A549 (cell line): ENCODE results near the gene ENO1. TPM values are rescaled to one million over a fixed set of nuclear protein-coding genes. Genes with fewer than 3 reads are reported as not detected.
A peak's percentile ranks its signal among the peaks of the same experiment; 100 is the strongest.

ENCODE experiments used
- ATAC-seq, 2 experiments: fragments of 200-7000 bp in 1 of 2; fragments of >200 bp in 1 of 2; cut with Nextera tagmentation in 1 of 2; cut with Tn5 transposase in 1 of 2; 3 replicates each; pipeline versions ENCODE4 v1.8.0 to v1.9.1; 2018 to 2020; ENCODE audit warnings: mild to moderate bottlenecking in 1 of 2, moderate library complexity in 1 of 2
- CTCF ChIA-PET: fragments of 300-600 bp; sonication (Branson Sonifier 250); formaldehyde crosslinking; extraction: SDS; loops from one replicate; lab custom pipeline; 2021; ENCODE audit warnings: antibody characterized with exemption, inconsistent platforms; lab: Yijun Ruan, JAX
- POLR2A ChIA-PET: fragments of 350-600 bp; formaldehyde crosslinking; extraction: SDS; loops from one replicate; lab custom pipeline; 2021; ENCODE audit warnings: antibody characterized with exemption, inconsistent platforms; lab: Yijun Ruan, JAX
- DNase-seq, 2 experiments: peaks; one replicate each; pipeline versions ENCODE4 v3.0.0 to v3.0.0-alpha.2; 2011 to 2016; ENCODE audit warnings: low read depth in 1 of 2, low spot score in 1 of 2
- FAIRE-seq: peaks from 2 replicates; lab custom pipeline; 2011; peaks lifted over from hg19 to GRCh38; lab: Jason Lieb, UNC
- H3K27ac ChIP-seq, 2 experiments: fragments of >200 bp; sonication (Bioruptor Twin); formaldehyde crosslinking; 3 replicates each; pipeline ENCODE4 v1.5.1; 2016 to 2017
- H3K4me1 ChIP-seq: fragments of >200 bp; sonication (Bioruptor Twin); formaldehyde crosslinking; 3 replicates; pipeline ENCODE4 v1.6.1; 2016
- H3K4me2 ChIP-seq: fragments of >200 bp; sonication (Bioruptor Twin); formaldehyde crosslinking; 3 replicates; pipeline ENCODE4 v1.6.1; 2016
- H3K4me3 ChIP-seq: fragments of >200 bp; sonication (Bioruptor Twin); formaldehyde crosslinking; 3 replicates; pipeline ENCODE4 v1.5.1; 2016
- H3K9me3 ChIP-seq: fragments of >200 bp; sonication (Bioruptor Twin); formaldehyde crosslinking; 3 replicates; pipeline ENCODE4 v1.6.1; 2016
- BCL3 ChIP-seq: fragments of >200 bp; sonication (Bioruptor Twin); formaldehyde crosslinking; IDR thresholded peaks from 3 replicates; pipeline ENCODE4 v1.6.1; 2016
- BHLHE40 ChIP-seq: IDR thresholded peaks from 2 replicates; pipeline ENCODE4 v1.6.1; 2012; ENCODE audit warnings: low read depth, low read length, inconsistent platforms
- CBX8 ChIP-seq: fragments of 200-600 bp; sonication (generic); IDR thresholded peaks from 2 replicates; pipeline ENCODE4 v1.6.1; 2016
- CEBPB ChIP-seq, 2 experiments: fragments of >200 bp in 1 of 2; sonication (Bioruptor Twin) in 1 of 2; formaldehyde crosslinking in 1 of 2; IDR thresholded peaks; 2 replicates each; pipeline ENCODE4 v1.6.1; 2012 to 2016
- EHF ChIP-seq: fragments of 250-450 bp; sonication (Bioruptor Pico); IDR thresholded peaks from 2 replicates; pipeline ENCODE4 v1.5.0; 2020; ENCODE audit warnings: mild to moderate bottlenecking
- ELK1 ChIP-seq: fragments of 150-350 bp; IDR thresholded peaks from 2 replicates; pipeline ENCODE4 v1.6.1; 2014; ENCODE audit warnings: low read depth, mild to moderate bottlenecking, low read length
- ESRRA ChIP-seq: fragments of 150-350 bp; IDR thresholded peaks from 2 replicates; pipeline ENCODE4 v1.6.1; 2014; ENCODE audit warnings: mild to moderate bottlenecking, low read length, borderline replicate concordance
- FOXS1 ChIP-seq: fragments of 250-450 bp; sonication (Bioruptor Pico); IDR thresholded peaks from 2 replicates; pipeline ENCODE4 v1.5.0; 2020; ENCODE audit warnings: mild to moderate bottlenecking, moderate library complexity
- HOXB5 ChIP-seq: fragments of 250-450 bp; sonication (Bioruptor Pico); IDR thresholded peaks from 2 replicates; pipeline ENCODE4 v1.5.0; 2020; ENCODE audit warnings: mild to moderate bottlenecking, moderate library complexity
- MAFK ChIP-seq: fragments of 450-650 bp; IDR thresholded peaks from 2 replicates; pipeline ENCODE4 v1.6.1; 2014; ENCODE audit not compliant: partially characterized antibody
- MAX ChIP-seq: IDR thresholded peaks from 2 replicates; pipeline ENCODE4 v1.6.1; 2012
- NPAS2 ChIP-seq: fragments of 250-450 bp; sonication (Bioruptor Pico); IDR thresholded peaks from 2 replicates; pipeline ENCODE4 v1.8.0; 2022; ENCODE audit warnings: mild to moderate bottlenecking, moderate library complexity, borderline replicate concordance
- PHF8 ChIP-seq: fragments of 200-600 bp; sonication (generic); IDR thresholded peaks from 2 replicates; pipeline ENCODE4 v1.6.1; 2016; ENCODE audit warnings: low read depth, mild to moderate bottlenecking, antibody characterized with exemption, moderate library complexity, borderline replicate concordance
- RAD21 ChIP-seq, 2 experiments: fragments of >200 bp in 1 of 2; sonication (Bioruptor Twin) in 1 of 2; formaldehyde crosslinking in 1 of 2; IDR thresholded peaks in 1 of 2; conservative IDR thresholded peaks in 1 of 2; 2 replicates in 1 of 2; 3 replicates in 1 of 2; pipeline ENCODE4 v1.6.1; 2012 to 2018; ENCODE audit warnings: inconsistent platforms in 1 of 2
- RCOR1 ChIP-seq: fragments of 150-350 bp; IDR thresholded peaks from 2 replicates; pipeline ENCODE4 v1.6.1; 2014; ENCODE audit warnings: antibody characterized with exemption, low read length, low read depth
- SMC3 ChIP-seq: fragments of >200 bp; sonication (Bioruptor Twin); formaldehyde crosslinking; IDR thresholded peaks from 3 replicates; pipeline ENCODE4 v1.6.1; 2018; ENCODE audit warnings: inconsistent platforms
- TP53 ChIP-seq: fragments of 250-450 bp; sonication (Bioruptor Pico); IDR thresholded peaks from 2 replicates; pipeline ENCODE4 v1.5.0; 2021; ENCODE audit warnings: mild to moderate bottlenecking, moderate library complexity
- ZC3H11A ChIP-seq: fragments of 450-650 bp; IDR thresholded peaks from 2 replicates; pipeline ENCODE4 v1.6.1; 2014; ENCODE audit warnings: antibody characterized with exemption, mild to moderate bottlenecking
- ZNF302 ChIP-seq: fragments of 250-450 bp; sonication (Bioruptor Pico); IDR thresholded peaks from 2 replicates; pipeline ENCODE4 v1.9.0; 2021; ENCODE audit warnings: inconsistent platforms, mild to moderate bottlenecking, moderate library complexity
- WGBS: methylation state at CpG from one replicate; pipeline ENCODE4 v1.1.6; 2017; ENCODE audit errors: missing lambda C conversion rate; 5-methylcytosine and 5-hydroxymethylcytosine counted together
- polyA plus RNA-seq, 4 experiments: library from polyadenylated mRNA; depleted of rRNA in 3 of 4; stranded (reverse); fragments of >200 nt; fragmentation: RNase III in 1 of 4; extraction: RNeasy Plus Mini Kit Qiagen cat#74134 plus additional on column Dnase treatment in 1 of 4; gene quantifications; 2 replicates in 3 of 4; 3 replicates in 1 of 4; pipeline ENCODE4 v1.2.3, GENCODE V29; 2011 to 2017
- TF ChIP-seq, protein P1 (sequence below): IDR thresholded peaks from 2 replicates; pipeline ENCODE4 v1.6.1; 2012; ENCODE audit warnings: low read depth, borderline replicate concordance
- TF ChIP-seq, protein P2 (sequence below): IDR thresholded peaks from 2 replicates; pipeline ENCODE4 v1.6.1; 2012
- TF ChIP-seq, protein P3 (sequence below): fragments of >200 bp; sonication (Bioruptor Twin); formaldehyde crosslinking; IDR thresholded peaks from 3 replicates; pipeline ENCODE4 v1.5.1; 2016
- TF ChIP-seq, protein P4 (sequence below): fragments of 200-600 bp; sonication (generic); IDR thresholded peaks from 2 replicates; pipeline ENCODE4 v1.6.1; 2016; ENCODE audit warnings: antibody characterized with exemption, mild to moderate bottlenecking, moderate library complexity

Gene ENO1
- polyA plus RNA-seq, 2 of the 4 experiments (the other 2 are of a cell fraction): 1,899 to 2,981 TPM

- Histone ChIP-seq H3K9me3 (no peaks in the 10 kb centered on the region), H3K4me2 (peak overlapping the region; percentile 40; the same call in 2 of the 3 replicates), H3K27ac (peak overlapping the region in 1 of 2 experiments; percentile 52; a peak in 2 of 6 replicates), H3K4me1 (peaks cover 4% of the 10 kb centered on the region; the same call in 1 of the 3 replicates), H3K4me3 (no peak overlapping the region)
- 53% methylated on average over 17 of the region's 19 CpGs for WGBS
- CTCF ChIA-PET: interaction anchor here (0.6 to 7.7 kb wide), 58 partner anchors 10 to 891 kb away, joined by 3 to 87 read pairs (median 4); partner anchors contain the start of gene RERE
- FAIRE-seq (no peak), DNase-seq (peak; percentile 66 to 80), ATAC-seq (peak; percentile 83 to 92)
- POLR2A ChIA-PET: interaction anchor here (0.6 to 1.4 kb wide), 4 partner anchors 8 to 36 kb away, joined by 3 to 7 read pairs (median 3); no protein-coding TSS in a partner anchor
- TF ChIP-seq TP53 (CRISPR knock-in tag): no peak
- TF ChIP-seq, protein P1, sequence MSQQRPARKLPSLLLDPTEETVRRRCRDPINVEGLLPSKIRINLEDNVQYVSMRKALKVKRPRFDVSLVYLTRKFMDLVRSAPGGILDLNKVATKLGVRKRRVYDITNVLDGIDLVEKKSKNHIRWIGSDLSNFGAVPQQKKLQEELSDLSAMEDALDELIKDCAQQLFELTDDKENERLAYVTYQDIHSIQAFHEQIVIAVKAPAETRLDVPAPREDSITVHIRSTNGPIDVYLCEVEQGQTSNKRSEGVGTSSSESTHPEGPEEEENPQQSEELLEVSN: no peak
- TF ChIP-seq, protein P2, sequence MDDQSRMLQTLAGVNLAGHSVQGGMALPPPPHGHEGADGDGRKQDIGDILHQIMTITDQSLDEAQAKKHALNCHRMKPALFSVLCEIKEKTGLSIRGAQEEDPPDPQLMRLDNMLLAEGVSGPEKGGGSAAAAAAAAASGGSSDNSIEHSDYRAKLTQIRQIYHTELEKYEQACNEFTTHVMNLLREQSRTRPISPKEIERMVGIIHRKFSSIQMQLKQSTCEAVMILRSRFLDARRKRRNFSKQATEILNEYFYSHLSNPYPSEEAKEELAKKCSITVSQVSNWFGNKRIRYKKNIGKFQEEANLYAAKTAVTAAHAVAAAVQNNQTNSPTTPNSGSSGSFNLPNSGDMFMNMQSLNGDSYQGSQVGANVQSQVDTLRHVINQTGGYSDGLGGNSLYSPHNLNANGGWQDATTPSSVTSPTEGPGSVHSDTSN: no peak
- peak; percentile 33 for TF ChIP-seq ZC3H11A
- no peak for TF ChIP-seq MAFK
- TF ChIP-seq CBX8: no peak
- no peak for TF ChIP-seq PHF8
- TF ChIP-seq CEBPB (IDR thresholded peaks at IDR 0.05): no peak
- TF ChIP-seq SMC3: peak; percentile 82
- TF ChIP-seq RAD21 (conservative IDR thresholded peaks at IDR 0.05 in 1 of 2, IDR thresholded peaks at IDR 0.05 in 1 of 2): peak; percentile 75 to 84
- TF ChIP-seq HOXB5 (CRISPR knock-in tag): no peak
- TF ChIP-seq BHLHE40: no peak
- TF ChIP-seq ELK1: no peak
- TF ChIP-seq, protein P3, sequence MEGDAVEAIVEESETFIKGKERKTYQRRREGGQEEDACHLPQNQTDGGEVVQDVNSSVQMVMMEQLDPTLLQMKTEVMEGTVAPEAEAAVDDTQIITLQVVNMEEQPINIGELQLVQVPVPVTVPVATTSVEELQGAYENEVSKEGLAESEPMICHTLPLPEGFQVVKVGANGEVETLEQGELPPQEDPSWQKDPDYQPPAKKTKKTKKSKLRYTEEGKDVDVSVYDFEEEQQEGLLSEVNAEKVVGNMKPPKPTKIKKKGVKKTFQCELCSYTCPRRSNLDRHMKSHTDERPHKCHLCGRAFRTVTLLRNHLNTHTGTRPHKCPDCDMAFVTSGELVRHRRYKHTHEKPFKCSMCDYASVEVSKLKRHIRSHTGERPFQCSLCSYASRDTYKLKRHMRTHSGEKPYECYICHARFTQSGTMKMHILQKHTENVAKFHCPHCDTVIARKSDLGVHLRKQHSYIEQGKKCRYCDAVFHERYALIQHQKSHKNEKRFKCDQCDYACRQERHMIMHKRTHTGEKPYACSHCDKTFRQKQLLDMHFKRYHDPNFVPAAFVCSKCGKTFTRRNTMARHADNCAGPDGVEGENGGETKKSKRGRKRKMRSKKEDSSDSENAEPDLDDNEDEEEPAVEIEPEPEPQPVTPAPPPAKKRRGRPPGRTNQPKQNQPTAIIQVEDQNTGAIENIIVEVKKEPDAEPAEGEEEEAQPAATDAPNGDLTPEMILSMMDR: peak; percentile 83
- TF ChIP-seq EHF (CRISPR knock-in tag): no peak
Observed at GRCh38 chr1:8848663-8849386, 29.7 kb downstream of the ENO1 start.

GRCh38 chr1:8847990-8848389 lies 30.5 kb downstream of the ENO1 start:
- H3K9me3 ChIP-seq: no peaks in the 10 kb centered on the region; the same call in 2 of the 3 replicates
- ChIA-PET CTCF (interaction anchor here (0.8 to 7.7 kb wide), 27 partner anchors 9 to 872 kb away, joined by 3 to 87 read pairs (median 5); no protein-coding TSS in a partner anchor), POLR2A (interaction anchor here (0.6 to 1.4 kb wide), 2 partner anchors 9 to 35 kb away, joined by 3 to 7 read pairs; no protein-coding TSS in a partner anchor)
- ATAC-seq (no peak), DNase-seq (no peak), FAIRE-seq (no peak)
- 56% methylated on average over 3 of the region's 5 CpGs for WGBS
- no peak overlapping the region for H3K4me2 ChIP-seq
- H3K4me3 ChIP-seq: no peak overlapping the region
- no peak overlapping the region for H3K27ac ChIP-seq
- peaks cover 4% of the 10 kb centered on the region; the same call in 1 of the 3 replicates for H3K4me1 ChIP-seq
- no peak for TF ChIP-seq BCL3
- TF ChIP-seq ESRRA: no peak
- no peak for TF ChIP-seq FOXS1
- no peak for TF ChIP-seq RCOR1
- TF ChIP-seq ZNF302 (CRISPR knock-in tag): no peak
- TF ChIP-seq, protein P2: no peak
- no peak for TF ChIP-seq NPAS2 (CRISPR knock-in tag)
- TF ChIP-seq CEBPB (IDR thresholded peaks at IDR 0.05): no peak
- TF ChIP-seq, protein P4, sequence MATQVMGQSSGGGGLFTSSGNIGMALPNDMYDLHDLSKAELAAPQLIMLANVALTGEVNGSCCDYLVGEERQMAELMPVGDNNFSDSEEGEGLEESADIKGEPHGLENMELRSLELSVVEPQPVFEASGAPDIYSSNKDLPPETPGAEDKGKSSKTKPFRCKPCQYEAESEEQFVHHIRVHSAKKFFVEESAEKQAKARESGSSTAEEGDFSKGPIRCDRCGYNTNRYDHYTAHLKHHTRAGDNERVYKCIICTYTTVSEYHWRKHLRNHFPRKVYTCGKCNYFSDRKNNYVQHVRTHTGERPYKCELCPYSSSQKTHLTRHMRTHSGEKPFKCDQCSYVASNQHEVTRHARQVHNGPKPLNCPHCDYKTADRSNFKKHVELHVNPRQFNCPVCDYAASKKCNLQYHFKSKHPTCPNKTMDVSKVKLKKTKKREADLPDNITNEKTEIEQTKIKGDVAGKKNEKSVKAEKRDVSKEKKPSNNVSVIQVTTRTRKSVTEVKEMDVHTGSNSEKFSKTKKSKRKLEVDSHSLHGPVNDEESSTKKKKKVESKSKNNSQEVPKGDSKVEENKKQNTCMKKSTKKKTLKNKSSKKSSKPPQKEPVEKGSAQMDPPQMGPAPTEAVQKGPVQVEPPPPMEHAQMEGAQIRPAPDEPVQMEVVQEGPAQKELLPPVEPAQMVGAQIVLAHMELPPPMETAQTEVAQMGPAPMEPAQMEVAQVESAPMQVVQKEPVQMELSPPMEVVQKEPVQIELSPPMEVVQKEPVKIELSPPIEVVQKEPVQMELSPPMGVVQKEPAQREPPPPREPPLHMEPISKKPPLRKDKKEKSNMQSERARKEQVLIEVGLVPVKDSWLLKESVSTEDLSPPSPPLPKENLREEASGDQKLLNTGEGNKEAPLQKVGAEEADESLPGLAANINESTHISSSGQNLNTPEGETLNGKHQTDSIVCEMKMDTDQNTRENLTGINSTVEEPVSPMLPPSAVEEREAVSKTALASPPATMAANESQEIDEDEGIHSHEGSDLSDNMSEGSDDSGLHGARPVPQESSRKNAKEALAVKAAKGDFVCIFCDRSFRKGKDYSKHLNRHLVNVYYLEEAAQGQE: no peak
- no peak for TF ChIP-seq ZC3H11A
- no peak for TF ChIP-seq MAX
- no peak for TF ChIP-seq HOXB5 (CRISPR knock-in tag)
